GM18511 (cell line): Measurements from ENCODE around the gene CLIP4.

ENCODE experiments used
- ATAC-seq: cut with Tn5 transposase; IDR thresholded peaks from one replicate; pipeline ENCODE4 v1.9.1; 2021; ENCODE audit warnings: mild to moderate bottlenecking, moderate library complexity; ENCODE audit not compliant: unreplicated experiment

CLIP4 gene

GRCh38 chr2:29186817-29187216 is 71.6 kb downstream of the CLIP4 start:
- no peak for ATAC-seq

- ATAC-seq = no peak
These were observed 72.7 kb downstream of the CLIP4 start for GRCh38 chr2:29187926-29188325.

- no peak for ATAC-seq
These were observed 73.8 kb downstream of the CLIP4 start for GRCh38 chr2:29189052-29189451.

GRCh38 chr2:29191817-29192216 is 76.6 kb downstream of the CLIP4 start:
- ATAC-seq = no peak

- no peak for ATAC-seq
These were observed 77.3 kb downstream of the CLIP4 start for GRCh38 chr2:29192526-29192925.

GRCh38 chr2:29193111-29193510 is 77.9 kb downstream of the CLIP4 start:
- no peak for ATAC-seq

GRCh38 chr2:29193681-29194080 is 78.5 kb downstream of the CLIP4 start:
- no peak for ATAC-seq

- no peak for ATAC-seq
These were observed 80.6 kb downstream of the CLIP4 start for GRCh38 chr2:29195796-29196195.

GRCh38 chr2:29196792-29197788 is 81.9 kb downstream of the CLIP4 start:
- peak; percentile 55 for ATAC-seq

GRCh38 chr2:29201979-29202378 is 86.8 kb downstream of the CLIP4 start:
- no peak for ATAC-seq

GRCh38 chr2:29202819-29203495 is 87.7 kb downstream of the CLIP4 start:
- no peak for ATAC-seq

- ATAC-seq = no peak
These were observed 91.7 kb downstream of the CLIP4 start for GRCh38 chr2:29206941-29207340.

GRCh38 chr2:29207352-29208148 is 92.3 kb downstream of the CLIP4 start:
- ATAC-seq = no peak

GRCh38 chr2:29209551-29209950 is 94.3 kb downstream of the CLIP4 start:
- no peak for ATAC-seq

GRCh38 chr2:29212009-29212408 is 96.8 kb downstream of the CLIP4 start:
- ATAC-seq = no peak

- no peak for ATAC-seq
These were observed 98.7 kb downstream of the CLIP4 start for GRCh38 chr2:29213888-29214291.

GRCh38 chr2:29215073-29215472 is 99.9 kb downstream of the CLIP4 start:
- ATAC-seq = no peak

GRCh38 chr2:29215739-29216608 is 100.8 kb downstream of the CLIP4 start:
- no peak for ATAC-seq

- ATAC-seq = no peak
These were observed 101.3 kb downstream of the CLIP4 start for GRCh38 chr2:29216609-29216909.

GRCh38 chr2:29218071-29218470 is 102.9 kb downstream of the CLIP4 start:
- ATAC-seq = no peak
